HG03039 (cell line): ENCODE results near the gene ZNF234.
"Not testable (repeated sequence)": the region's sequence is repeated elsewhere in the genome, so short reads cannot be mapped to it uniquely, and the experiment has no call there.

Experiments used
- ATAC-seq: cut with Tn5 transposase; IDR thresholded peaks from one replicate; pipeline ENCODE4 v1.9.1; 2021; ENCODE audit warnings: mild to moderate bottlenecking, moderate library complexity; ENCODE audit not compliant: unreplicated experiment

Gene ZNF234

GRCh38 chr19:44180968-44181367 is 39.6 kb downstream of the ZNF234 start:
- ATAC-seq, result no peak

DNA sequence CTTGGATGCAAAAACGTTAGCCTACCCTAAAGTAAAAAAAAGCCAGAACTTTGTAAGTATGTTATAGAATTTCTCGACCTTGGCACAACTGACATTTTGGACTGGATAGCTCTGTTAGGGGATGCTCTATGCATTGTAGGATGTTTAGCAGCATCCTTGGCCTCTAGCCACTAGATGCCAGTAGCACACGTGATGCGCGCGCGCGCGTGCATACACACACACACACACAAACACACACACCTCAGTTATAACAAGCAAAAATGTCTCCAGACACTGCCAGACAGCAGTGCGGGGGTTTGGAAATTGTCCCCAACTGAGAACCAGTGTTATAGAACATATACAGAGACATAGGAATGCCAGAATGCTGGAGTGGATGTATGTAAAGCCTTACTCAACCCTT is 40.8 kb downstream of the ZNF234 start:
- ATAC-seq, result no peak

- ATAC-seq, result no peak
These were observed 48.7 kb downstream of the ZNF234 start for GRCh38 chr19:44190020-44190419.

DNA sequence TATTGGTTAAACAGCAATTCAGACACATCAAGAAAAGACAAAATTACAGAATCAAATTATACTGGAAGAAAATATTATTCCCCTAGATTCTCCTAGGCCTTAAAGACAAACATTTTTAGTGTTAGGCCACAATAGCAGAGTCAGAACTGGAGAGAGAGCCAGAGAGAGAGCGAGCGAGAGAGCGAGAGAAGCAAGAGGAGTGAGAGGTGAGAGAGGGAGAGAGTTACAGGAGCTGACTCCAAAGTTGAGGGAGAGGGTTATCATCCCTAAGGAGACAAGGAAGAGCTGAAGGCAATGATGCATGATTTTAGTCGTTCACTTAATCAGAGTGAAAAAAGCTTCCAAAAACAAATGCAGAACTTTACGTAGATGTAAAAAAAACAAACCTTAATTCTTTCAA is 50.8 kb downstream of the ZNF234 start:
- no peak for ATAC-seq

GRCh38 chr19:44196772-44197171 is 55.4 kb downstream of the ZNF234 start:
- no peak for ATAC-seq

DNA sequence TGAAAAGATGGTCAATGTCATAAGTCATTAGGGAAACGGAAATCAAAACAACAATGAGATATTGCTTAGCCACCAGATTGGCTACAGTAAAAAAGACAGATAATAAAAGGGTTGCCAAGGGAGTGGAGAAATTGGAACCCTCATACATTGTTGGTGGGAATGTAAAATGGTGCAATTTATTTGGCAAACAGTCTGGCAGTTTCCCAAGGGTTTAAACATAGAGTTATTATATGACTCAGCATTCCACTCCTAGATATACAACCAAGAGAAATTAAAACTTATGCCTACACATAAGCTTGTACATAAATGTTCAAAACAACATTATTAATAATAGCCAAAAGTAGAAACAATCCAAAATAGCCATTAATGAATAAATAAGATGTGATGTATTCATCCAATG is 61.1 kb downstream of the ZNF234 start:
- no peak for ATAC-seq

GRCh38 chr19:44202974-44203373 is 61.6 kb downstream of the ZNF234 start:
- ATAC-seq, result no peak

DNA sequence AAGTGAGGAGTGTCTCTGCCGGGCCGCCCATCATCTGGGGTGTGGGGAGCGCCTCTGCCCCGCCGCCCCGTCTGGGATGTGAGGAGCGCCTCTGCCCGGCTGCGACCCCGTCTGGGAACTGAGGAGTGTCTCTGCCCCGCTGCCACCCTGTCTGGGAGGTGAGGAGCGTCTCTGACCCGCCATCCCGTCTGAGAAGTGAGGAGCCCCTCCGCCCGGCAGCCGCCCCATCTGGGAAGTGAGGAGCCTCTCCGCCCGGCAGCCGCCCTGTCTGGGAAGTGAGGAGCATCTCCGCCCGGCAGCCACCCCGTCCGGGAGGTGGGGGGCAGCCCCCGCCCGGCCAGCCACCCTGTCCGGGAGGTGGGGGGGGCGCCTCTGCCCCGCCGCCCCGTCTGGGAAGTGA is 62.5 kb downstream of the ZNF234 start:
- ATAC-seq, result not testable (repeated sequence)

- ATAC-seq, result no peak
These were observed 63.4 kb downstream of the ZNF234 start for GRCh38 chr19:44204772-44205171.

DNA sequence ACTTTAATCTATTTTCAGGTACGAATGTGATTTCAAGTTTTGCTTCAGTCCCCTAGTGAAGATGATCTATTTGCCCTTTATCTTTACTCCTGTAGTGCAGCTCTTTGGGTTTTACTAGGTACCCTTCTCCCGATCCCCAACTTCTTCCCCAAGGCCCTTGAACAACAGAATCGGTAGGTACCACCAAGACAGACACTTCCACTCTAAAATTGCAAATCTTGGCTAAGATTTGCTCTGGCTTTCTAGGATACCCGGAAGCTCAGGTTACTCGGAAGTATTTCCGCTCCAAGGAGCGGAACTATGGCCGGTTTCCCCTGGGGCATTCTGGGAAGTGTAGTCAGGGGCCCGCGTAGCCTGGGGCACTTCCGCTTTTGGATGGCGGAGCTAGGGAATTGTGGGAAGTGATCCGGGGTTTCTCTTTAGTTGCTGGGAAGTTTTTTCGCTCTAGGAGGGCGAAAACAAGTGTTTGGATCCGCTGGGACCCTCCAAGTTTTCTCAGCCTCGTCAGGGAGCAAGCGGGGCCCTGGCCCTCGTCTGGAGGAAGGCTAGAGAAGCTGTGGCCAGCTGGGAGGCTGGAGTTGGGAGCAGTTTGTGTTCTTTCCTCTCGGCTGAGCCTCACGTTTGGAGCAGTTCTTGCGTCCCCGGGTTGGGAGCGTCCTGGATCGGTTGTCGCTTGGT is 65.9 kb downstream of the ZNF234 start:
- ATAC-seq, result peak; percentile 77
